GM21423 (cell line): ENCODE results near the gene VPS11.

Experiments
- ATAC-seq: cut with Tn5 transposase; IDR thresholded peaks from one replicate; pipeline ENCODE4 v1.9.1; 2021; ENCODE audit warnings: mild to moderate bottlenecking, moderate library complexity; ENCODE audit not compliant: unreplicated experiment

The VPS11 gene

DNA sequence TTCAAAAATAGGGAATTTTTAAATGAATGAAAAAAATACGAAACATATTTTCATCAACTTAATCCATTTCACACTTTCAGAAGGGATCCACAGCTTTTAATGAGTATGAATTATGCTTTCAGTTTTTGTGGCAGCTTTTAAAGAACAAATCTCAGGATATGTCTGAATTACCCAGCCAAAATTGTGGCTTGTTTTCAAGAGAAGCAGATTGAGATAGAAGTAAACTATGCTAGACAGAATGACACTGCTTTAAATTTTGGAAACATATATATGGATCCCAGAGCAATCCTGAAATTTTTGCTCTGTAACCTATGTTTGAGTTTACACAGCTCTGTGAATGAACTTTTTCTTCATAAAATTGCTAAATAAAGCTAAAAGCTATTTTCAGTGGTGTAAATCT, 51.3 kb downstream of the VPS11 start:
- ATAC-seq, result no peak

DNA sequence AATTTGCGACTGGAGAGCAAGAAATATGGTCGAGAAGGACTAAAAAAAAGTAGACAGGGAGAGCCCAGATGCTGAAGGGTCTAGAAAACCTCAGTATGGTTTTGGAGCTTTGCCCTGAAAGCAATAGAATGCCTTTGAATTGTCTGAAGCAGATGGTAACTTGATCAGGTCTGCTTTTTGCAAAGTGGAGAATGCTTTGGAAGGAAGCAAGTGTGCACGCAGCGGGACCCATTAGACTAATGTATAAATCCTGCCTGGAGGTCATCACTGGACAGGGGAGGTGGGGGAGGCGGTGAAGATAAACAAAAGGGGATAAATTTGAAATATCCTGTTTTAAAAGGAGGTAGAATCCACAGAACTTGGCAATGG, 53.0 kb downstream of the VPS11 start:
- no peak for ATAC-seq

DNA sequence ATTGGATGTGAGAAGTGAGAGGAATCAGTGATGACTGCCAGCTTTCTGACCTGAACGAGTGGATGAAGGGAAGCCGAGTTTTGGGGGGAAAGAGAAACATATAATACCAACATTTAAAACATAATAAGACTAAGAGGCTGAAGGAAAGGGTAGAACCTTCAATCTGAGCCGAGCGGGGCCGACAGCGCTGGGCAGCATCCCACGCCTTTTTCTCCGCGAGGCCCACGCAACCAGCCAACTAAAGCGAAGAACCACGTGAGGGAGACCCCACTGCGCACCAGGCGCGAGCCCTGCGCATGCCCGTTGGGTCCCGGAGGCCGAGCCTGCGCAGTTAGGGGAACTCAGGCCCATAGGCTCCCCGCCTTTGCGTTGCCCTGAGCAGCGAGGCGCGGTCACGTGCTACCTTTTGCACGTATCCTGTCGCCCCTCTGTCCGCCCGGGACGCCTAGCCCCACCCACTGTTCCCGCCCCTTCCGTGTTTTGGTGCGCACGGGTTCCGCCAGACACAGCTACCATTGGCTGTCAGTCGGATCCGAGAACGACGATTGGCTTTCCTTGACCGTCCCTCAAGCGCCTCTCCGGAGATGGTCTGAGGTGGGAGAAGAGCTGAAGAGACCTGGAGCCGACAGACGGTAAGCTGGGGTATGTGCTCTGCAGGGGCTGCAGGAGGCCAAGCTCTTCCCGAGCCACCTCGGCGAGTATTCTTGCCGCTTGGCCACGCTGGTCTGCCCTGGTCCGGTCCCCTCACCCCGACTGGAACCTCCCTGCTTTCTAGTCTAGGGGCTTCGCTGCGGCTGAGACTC, 53.6 kb downstream of the VPS11 start, which contains the start of gene HINFP:
Gene HINFP (plus strand): TSS at position 573 of the 803 bp plus-strand sequence. CDS start 5,365 bp downstream, outside the sequence.
- peak; percentile 96 for ATAC-seq

GRCh38 chr11:119121811-119122124, 54.1 kb downstream of the VPS11 start:
- peak; percentile 6 for ATAC-seq

DNA sequence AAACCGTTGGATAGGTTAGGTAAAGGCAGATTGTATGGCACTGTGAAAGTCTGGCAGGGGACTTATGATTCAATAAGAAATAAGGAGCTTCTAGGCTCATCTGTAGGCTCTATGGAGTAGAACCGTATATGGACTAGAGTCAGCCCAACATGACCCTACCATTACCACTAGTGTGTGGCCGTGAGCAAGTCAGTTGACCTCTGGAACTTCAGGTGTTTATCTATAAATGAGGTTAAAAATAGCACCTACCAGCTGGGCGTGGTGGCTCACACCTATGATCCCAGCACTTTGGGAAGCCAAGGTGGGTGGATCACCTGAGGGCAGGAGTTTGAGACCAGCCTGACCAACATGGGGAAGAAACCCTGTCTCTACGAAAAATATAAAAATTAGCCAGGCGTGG, 58.2 kb downstream of the VPS11 start:
- ATAC-seq, result no peak

GRCh38 chr11:119126675-119127268, 59.2 kb downstream of the VPS11 start:
- no peak for ATAC-seq

GRCh38 chr11:119130662-119131061, 63.0 kb downstream of the VPS11 start:
- no peak for ATAC-seq
